AG04449 (cell line): Measurements from ENCODE around the gene SYT15.

Source experiments
- CTCF ChIA-PET: fragments of 350-600 bp; formaldehyde crosslinking; extraction: SDS; loops from one replicate; lab custom pipeline; 2021; ENCODE audit warnings: antibody characterized with exemption; lab: Yijun Ruan, JAX
- POLR2A ChIA-PET: fragments of 400-600, 350-600 bp; formaldehyde crosslinking; extraction: SDS; loops from one replicate; lab custom pipeline; 2020; ENCODE audit warnings: antibody characterized with exemption, inconsistent platforms; lab: Yijun Ruan, JAX
- DNase-seq: peaks from one replicate; pipeline ENCODE4 v3.0.0-alpha.2; 2010; ENCODE audit warnings: low read depth, low spot score
- H3K4me3 ChIP-seq: 2 replicates; pipeline ENCODE4 v1.5.1; 2011; ENCODE audit warnings: low read depth, mild to moderate bottlenecking, control low read depth, low read length
- CTCF ChIP-seq: IDR thresholded peaks from one replicate; pipeline ENCODE4 v1.5.1; 2011; ENCODE audit warnings: mild to moderate bottlenecking, moderate library complexity, low read length, control low read depth, inconsistent platforms; ENCODE audit not compliant: insufficient read depth; ENCODE audit errors: missing control alignments

Gene SYT15

GRCh38 chr10:46544989-46545791 lies 33.7 kb upstream of the SYT15 start:
- ChIA-PET POLR2A (no interaction called here), CTCF (interaction anchor here (0.9 to 3.3 kb wide), 6 partner anchors 8 to 317 kb away, joined by 4 to 20 read pairs (median 11); partner anchors contain the start of gene GPRIN2)
- H3K4me3 ChIP-seq: no peak overlapping the region
- no peak for DNase-seq
- peak; percentile 43 for TF ChIP-seq CTCF

GRCh38 chr10:46545861-46546590 lies 32.9 kb upstream of the SYT15 start:
- POLR2A ChIA-PET: no interaction called here
- no peak overlapping the region for H3K4me3 ChIP-seq
- CTCF ChIA-PET: interaction anchor here (1.0 to 3.3 kb wide), 5 partner anchors 8 to 318 kb away, joined by 6 to 20 read pairs (median 15); partner anchors contain the start of gene GPRIN2
- DNase-seq: no peak
- no peak for TF ChIP-seq CTCF

GRCh38 chr10:46546591-46547540 lies 32.1 kb upstream of the SYT15 start:
- no peak for TF ChIP-seq CTCF
- ChIA-PET CTCF (interaction anchor here (1.0 to 3.3 kb wide), 4 partner anchors 10 to 319 kb away, joined by 3 to 16 read pairs (median 10); partner anchors contain the start of gene GPRIN2), POLR2A (no interaction called here)
- DNase-seq: no peak
- no peak overlapping the region for H3K4me3 ChIP-seq

- POLR2A ChIA-PET: no interaction called here
- DNase-seq: no peak
- H3K4me3 ChIP-seq: no peak overlapping the region
- CTCF ChIA-PET: interaction anchor here (1.3 to 1.4 kb wide), 2 partner anchors 8 to 20 kb away, joined by 3 to 6 read pairs; no protein-coding TSS in a partner anchor
- TF ChIP-seq CTCF: no peak
Measured at GRCh38 chr10:46547541-46548497, 31.1 kb upstream of the SYT15 start.

GRCh38 chr10:46548498-46549090 lies 30.3 kb upstream of the SYT15 start:
- TF ChIP-seq CTCF: no peak
- ChIA-PET CTCF (interaction anchor here (1.4 kb wide), 1 partner anchor 9 kb away, joined by 6 read pairs; no protein-coding TSS in a partner anchor), POLR2A (no interaction called here)
- no peak overlapping the region for H3K4me3 ChIP-seq
- DNase-seq: no peak
